Smooth muscle cell of the brain vasculature (primary cell): ENCODE results near the gene COMMD1.
"Not testable (repeated sequence)": the region's sequence is repeated elsewhere in the genome, so short reads cannot be mapped to it uniquely, and the experiment has no call there.

Experiments used
- DNase-seq: peaks from one replicate; pipeline ENCODE4 v3.0.0-alpha.2; 2012; ENCODE audit warnings: low read depth, low spot score

The COMMD1 gene

DNA sequence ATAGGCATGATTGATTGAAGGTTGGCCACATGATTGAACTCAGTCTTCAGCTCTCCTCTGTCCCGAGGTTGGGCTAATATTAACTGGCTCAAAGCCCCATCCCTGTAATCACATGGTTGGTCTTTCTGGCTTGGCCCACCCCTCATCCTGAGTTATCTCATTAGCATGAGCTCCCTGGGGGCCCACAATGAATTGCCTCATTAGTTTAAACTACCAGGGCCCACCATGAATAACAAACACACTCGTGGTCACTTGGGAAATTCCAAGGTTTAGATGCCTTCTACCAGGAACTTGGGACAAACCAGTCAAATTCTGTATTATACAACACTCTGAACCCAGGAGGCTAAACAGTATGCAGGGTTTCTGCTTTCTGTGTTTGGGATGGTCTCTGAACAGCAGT lies 168.8 kb downstream of the COMMD1 start:
- DNase-seq, result no peak

DNA sequence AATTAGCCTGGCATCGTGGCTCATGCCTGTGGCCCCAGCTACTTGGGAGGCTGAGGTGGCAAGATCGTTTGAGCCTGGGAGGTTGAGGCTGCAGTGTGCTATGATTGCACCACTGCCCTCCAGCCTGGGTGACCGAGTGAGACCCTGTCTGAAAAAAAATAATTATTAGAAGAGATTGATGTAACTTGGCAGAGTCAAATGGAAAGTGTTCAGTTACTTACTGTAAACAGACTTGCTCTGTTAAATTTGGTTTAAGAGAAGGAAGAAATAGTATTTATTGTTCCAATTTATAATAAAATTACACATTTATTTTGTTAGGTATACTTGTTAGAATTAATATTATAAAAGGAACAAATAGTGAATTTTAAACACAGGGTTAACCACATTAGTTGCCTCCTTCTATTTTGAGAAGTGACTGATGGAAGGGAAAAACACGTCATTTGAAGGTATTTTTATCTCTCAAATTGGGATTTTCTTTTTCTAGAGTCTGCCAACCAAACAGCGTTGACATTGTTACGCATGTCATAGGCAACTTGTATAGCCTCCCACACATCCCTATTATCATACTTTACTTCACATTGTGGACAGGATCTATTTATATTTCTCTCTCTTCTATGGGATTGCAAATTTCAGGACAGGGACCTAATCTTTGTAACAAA lies 171.6 kb downstream of the COMMD1 start:
- no peak for DNase-seq

DNA sequence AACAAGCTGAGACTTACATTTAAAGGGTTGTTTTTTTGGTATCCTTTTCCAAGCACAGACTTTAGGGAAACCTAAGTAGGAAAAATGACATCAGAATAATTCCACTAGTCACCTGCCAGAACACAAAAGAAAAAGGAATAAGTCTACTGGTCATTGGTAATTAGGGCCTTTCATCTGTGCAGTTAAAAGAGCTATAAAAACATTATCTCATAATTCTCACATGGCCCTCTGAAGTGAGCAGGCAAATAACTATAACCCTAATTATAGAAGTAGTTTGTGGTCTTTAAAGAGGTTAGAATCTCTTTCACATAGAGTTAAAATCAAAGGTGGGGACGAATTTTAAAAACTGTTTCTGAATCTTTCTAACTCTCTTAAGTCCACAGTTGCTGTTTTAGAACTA lies 179.3 kb downstream of the COMMD1 start:
- no peak for DNase-seq

DNA sequence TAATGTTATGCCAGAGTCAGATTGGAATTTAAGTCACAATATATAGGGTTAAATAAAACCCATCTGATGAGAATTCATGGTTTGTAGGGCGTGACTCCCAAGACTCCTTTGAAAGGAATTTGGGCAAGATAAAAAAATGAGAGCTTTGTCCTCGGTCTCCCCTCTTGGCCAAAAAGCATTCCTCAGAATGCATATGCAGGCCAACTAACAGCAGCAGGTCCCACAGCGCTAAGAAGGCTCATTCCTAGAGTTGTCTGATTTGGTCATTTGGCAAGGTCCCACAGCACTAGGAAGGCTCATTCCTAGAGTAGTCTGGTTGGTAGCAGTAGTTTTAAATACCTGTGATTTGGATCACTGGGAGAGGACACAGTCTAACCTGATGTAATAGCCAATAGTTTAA lies 184.2 kb downstream of the COMMD1 start:
- DNase-seq, result no peak

DNA sequence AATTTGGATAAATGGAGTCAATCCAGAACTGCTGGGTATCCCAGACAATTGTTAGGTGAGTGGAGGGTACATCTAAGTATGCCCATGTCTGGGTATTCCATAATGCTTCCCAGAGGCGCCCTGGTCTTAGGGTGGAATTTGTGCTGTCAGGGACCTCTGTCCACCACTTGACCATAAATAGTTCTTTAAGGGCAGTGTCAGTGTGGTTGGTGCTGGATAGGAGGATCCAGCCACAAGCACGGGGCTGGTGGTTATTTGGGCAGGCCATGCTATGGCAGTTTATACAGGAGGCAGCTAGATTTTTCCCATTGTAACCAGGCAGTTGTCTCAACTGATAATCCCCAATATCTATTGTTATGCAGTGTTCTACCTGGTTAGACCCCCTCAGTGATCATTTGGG lies 186.0 kb downstream of the COMMD1 start:
- DNase-seq, result no peak

DNA sequence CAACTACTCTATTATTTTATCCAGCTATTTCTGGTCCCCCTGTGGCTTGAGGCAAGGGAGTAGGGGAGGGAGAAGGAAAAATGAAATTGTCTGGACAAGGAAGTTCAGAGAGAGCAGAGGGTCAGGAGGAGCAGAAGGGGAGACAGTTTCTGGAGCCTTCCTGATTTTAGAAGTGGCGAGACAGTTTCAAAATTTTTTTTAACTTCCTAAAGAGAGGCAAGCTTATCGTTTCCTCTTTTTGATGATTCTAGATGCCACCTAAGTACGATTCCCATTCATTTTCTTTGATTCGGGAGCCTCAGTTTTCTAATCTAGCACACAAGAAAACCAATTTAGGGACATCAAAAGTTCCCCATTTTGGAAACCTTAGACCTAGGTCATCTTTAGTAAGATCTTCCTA lies 193.6 kb downstream of the COMMD1 start:
- DNase-seq, result no peak

DNA sequence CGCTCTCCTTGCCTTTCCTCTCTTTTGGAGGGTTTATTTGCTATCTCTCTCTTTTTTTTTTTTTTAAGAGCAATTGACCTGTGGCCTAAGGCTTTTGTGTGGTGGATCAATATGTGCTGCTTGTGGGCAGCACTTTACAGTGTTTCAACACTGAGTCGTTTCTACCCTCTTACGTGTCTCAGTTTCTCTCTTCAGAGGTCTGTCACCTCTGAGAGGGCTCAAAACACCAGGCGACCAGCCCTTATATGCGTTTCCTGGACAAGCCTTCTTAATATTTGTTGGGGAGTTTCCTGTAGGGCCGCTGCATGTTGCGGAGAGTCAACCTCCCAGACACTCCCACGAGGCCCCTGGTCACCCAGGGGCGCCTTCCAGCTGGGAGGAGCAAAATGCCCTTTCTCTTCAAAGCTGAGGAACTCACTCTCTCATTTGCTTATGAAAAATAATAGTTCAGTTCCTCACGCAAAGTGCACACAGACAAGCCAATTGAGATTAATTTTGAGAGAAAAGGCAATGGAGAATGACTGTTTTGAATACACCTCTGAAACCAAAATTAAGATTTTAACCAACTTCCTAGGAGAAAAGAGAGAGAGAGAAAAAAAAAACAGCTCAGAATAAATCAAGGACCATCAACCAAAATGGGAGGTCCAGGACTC lies 194.2 kb downstream of the COMMD1 start:
- DNase-seq, result no peak

DNA sequence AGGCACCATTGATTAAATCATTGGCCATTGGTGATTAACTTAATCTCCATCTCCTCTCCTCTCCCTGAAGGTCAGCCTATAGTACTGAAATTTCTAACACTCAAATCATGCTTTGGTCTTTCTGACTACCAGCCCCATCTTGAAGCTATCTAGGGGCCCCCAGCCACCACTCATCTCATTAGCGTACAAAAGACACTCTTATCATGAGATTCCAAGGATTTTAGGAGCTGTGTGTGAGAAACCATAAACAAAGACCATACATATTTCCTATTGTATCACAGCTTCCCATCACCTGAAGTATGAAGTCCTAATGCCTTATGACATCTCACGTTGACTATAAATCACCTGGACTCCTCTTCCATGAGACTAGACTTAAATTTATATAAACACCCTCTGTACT lies 196.4 kb downstream of the COMMD1 start:
- DNase-seq, result no peak

DNA sequence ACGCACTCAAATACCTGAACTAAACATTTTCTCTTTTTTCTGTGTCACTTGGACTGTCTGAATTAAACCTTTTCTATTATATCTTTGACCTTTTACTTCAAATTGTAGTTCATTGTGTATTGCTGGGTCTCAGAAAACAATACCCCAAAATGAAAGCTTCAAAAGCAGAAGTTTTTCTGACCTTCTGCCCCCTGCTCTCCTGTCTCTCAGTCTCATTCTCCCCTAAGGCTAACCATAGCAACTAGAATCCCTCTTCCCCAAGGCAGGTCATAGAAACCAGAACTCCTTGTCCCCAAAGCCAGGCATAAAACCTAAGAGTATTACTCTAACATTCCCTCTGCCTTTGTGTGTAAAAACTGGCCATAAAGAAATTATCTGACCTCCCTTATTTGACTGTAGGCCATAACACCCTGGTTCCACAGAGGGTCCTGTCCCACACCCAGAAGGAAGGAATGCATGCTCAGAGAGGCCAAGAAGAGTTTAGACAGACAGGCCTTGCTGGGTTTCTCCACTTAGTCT lies 197.0 kb downstream of the COMMD1 start:
- DNase-seq, result no peak

DNA sequence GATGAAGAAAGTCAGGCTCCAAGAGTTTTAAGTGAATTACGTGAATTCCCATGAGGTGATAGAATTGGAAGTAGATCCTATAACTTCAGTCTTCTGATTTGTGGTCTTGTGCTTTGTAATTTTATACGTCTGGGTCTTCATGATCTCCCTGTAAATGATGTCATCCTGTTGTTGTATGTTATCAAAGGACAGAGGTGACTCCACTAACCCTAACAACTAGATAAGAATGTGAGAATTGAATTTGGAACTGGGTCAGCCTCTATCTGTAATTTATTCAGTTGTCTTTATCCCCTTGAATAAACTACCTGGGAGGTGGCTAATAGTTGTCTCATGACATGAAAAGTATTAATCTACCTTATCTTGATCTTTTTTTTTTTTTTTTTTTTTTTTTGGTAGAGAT lies 204.1 kb downstream of the COMMD1 start:
- no peak for DNase-seq

DNA sequence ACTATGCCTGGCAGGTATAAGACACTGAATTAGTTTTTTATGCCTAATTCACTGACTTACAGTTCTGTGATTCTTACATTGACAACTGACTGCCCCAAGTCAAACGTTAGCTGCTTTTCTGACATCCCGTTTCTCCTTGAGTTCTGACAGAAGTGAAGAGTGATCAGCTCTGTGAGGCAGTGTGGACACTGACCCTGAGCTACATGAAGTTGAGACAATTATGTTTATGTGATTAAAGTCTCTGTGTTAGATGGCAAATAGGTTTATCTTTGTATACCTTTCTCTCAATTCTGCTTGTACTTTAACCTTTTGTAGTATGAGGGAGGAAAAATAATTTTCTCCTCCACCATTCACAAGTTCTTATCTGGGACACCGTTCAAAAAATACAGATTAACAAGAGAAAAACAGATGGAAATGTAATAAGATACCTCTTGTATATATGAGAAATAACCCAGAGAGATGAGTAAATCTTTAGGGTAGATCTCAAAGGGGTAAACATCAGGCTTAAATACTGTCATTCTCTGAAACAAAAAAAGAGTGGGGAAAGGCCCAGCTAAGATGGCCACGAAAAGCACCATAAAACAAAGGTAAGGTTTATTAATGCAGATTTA lies 205.0 kb downstream of the COMMD1 start:
- DNase-seq, result no peak

DNA sequence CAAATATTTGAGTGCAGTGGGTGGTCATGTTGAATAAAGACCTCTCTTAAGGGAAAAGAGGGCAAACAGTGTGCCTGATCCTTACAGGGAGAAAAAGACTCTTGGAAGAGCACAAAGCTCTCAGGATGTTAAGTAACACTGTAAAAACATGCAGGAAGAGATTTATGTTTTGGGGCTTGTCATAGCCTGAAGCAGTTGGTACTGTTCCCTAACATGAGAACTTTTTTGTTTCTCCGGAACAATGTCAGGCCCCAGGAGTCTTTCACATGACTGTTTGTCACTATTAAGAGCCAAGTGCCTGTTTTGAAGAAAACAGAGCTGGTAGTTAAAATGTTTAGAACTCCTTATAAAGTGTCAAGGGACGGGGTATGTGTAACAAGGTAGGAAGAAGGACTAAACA lies 206.7 kb downstream of the COMMD1 start:
- no peak for DNase-seq

DNA sequence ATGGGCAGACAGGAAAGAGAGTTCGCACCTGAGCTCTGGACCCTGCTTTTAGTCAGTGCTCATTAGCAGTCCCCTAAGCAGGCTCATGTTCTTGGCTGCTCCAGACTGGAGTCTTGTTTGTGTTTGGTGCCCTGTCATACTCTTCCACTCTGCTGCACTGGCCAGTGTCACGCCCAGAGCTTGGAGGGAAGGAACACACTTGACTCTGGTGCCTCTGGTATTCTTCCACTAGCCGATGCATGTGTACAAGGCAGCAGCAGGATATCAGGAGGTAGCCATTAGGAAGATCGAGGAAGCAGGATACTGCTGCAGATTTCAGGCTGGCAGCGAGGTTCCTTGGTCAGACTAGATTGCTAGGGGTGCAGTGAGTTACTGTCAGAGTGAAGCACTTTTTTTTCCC lies 209.1 kb downstream of the COMMD1 start:
- DNase-seq, result no peak

DNA sequence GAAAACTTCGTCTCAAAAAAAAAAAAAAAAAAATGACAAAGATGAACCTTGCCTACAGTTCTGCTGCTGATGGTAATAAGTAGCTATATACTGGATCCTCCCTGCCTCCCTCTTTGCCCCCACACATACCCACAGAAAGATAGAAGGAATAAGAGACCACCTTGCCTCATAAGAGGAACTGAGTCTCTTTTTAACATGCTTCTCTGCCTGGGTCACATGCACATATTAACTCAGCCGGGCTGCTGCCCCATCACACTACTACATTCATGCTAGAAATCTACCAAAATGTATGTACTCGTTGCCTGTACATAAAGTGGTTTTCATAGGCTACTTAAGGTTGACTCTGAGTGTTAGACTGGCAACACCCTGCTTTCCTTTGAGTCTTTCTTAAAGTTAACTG lies 211.5 kb downstream of the COMMD1 start:
- DNase-seq, result no peak

DNA sequence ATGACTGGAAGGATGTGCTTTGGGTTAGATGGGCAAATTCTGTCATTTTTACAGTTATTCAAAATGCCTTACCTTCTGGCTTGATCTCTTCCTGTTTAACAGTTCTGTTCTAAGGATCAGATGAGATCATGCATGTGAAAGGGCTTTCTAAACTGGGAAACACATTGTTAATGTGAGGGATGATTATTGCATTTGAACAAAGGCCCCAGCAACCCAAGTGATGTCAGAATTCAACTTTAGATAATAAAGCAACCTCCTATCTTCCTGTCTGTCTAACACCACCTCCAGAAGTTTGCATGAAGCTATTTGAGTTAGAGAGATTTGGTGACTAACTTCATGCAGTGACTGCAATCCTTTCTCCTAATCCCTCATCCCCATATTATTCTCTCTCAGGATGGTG lies 212.7 kb downstream of the COMMD1 start:
- no peak for DNase-seq

DNA sequence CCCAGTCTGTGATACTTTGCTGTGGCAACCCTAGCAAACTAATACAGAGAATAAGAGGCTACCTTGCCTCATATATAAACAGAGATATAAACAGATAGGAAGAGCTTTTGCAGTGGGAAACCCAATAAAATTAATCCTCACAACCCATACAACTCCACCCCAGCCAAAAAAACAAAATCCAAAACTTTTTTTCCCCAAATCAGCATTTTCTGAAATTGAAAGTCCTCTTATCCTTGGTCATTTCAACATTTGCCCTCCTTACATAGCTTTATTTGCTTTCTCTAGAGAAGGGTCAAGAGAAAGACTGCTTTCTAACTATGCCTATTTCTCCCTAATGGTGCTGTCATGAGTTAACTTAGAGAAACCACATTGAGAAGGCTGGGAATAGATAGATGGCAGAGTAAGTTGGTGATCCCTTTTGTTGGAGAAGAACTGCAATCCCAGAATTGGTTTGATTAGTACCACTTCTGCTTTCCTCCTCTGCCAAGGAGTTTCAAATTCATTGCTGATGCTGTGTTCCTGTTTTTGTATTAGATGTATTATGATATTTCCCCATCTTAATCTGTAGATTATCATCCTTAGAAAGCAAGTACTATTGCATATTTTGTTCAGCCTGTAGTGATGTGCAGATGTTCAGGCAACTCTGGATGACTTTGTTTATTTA lies 214.0 kb downstream of the COMMD1 start:
- no peak for DNase-seq

DNA sequence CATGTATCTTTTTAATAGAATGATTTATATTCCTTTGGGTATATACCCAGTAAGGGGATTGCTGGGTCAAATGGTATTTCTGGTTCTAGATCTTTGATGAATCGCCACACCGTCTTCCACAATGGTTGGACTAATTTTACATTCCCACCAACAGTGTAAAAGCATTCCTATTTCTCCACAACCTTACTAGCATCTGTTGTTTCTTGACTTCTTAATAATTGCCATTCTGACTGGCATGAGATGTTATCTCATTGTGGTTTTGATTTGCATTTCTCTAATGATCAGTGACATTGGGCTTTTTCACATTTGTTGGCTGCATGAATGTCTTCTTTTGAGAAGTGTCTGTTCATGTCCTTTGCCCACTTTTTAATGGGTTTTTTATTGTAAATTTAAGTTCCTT lies 220.8 kb downstream of the COMMD1 start:
- DNase-seq, result not testable (repeated sequence)

DNA sequence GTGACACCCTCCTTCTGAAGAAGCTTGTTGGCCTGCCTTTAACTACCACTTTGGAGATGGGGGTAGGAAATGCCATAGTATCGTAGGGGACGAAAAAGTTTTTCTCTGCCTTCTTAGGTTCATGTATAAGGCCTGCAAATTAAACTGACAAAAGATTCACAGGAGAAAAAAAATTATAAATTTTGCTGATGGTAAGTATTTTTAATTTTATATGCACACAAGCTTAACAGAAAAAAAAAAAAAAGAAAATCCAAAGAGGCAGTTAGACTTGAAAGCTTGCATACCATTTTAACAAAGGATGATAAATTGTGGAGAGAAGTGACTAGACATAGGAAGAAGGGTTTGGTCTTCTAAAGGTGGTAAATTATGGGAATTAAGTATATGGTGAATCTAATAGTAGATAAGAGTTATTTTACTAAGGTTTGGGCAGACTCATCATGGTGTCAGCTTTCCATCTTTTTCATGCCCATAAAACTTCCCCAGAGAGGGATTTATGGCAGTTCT lies 227.9 kb downstream of the COMMD1 start:
- DNase-seq, result no peak

DNA sequence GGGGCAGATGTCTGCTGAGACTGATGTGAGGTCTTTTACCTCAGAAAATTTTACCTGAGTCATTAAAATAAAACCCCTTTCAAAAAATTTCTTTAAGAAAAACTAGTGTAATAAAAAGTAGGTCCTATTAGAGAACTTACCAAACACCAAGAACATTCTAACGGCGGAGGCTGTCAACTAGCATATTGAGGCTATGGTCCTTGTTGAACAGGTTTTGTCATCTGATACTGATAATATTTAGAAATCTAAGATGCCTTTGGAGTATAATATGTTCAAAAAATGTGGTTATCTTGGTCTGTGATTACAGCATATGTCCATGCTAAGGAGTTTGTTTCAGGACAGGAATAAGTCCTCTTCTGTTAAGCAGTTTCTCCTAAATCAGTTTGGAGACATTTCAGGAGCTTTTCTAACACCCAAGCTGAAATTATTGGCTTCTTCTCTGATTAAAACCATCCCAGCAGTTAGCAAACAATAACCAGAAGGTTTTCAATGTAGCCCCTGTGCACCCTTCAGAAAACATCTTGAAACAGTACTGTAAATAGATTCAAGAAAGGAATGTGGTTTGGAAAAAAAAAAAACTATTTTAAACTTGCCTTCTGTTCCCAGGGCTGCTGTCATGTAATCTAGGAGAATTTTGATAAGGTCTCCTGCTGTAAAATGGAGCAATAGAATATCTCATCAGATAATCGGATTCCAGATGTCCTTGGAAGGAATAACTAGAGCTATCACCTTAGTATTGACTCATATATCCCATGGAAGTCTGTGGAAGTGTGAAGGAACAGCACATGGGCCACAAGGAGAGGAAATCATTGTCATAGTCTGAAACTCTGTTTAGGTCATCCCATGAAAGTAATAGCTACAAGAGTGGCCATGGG lies 231.7 kb downstream of the COMMD1 start:
- DNase-seq, result no peak

DNA sequence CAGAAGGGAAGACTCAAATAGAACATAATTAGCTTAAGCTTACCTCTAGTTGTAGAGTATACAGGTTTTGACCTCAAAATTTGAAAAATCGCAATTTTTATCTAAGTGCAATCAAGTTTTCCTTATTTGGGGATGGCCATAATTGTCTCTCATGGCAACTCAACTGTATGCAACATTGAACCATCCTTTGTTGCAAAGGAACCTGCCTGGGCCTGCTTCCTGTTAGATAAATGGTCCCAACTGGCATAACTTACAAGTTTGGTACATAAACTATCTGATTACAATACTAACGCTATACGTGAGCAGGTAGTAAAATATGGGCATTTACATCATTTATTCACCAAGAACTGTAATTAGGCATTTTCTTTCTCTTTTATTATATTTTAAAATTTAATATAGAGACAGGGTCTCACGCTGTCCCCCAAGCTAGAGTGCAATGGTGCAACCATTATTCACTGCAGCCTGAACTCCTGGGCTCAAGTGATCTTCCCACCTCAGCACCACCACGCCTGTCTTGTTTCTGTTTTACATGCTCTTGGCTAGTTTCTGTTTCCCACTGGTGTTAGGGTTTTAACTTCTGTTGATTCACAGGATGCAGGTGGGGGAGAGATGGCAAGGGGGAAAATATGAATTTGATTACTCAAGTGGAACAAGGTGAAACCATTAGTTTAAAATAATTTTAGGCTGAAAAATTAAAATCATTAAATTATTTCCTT lies 235.1 kb downstream of the COMMD1 start:
- DNase-seq, result no peak
